Endodermal cell (in vitro differentiated cells): Measurements from ENCODE around the gene PADI3. TPM values are rescaled to one million over a fixed set of nuclear protein-coding genes. Genes with fewer than 3 reads are reported as not detected.

ENCODE experiments used
- DNase-seq: peaks from one replicate; pipeline ENCODE4 v3.0.0-alpha.2; 2017
- H3K27ac ChIP-seq: 2 replicates; pipeline ENCODE4 v1.5.1; 2013; ENCODE audit warnings: mild to moderate bottlenecking, low read depth, low read length, moderate library complexity
- H3K27me3 ChIP-seq: 2 replicates; pipeline ENCODE4 v1.6.1; 2013; ENCODE audit warnings: mild to moderate bottlenecking, low read length, moderate library complexity; ENCODE audit not compliant: insufficient read depth, control insufficient read depth, poor library complexity, severe bottlenecking
- H3K36me3 ChIP-seq: 2 replicates; pipeline ENCODE4 v1.7.0; 2013; ENCODE audit warnings: mild to moderate bottlenecking, low read length, moderate library complexity; ENCODE audit not compliant: control insufficient read depth, insufficient read depth
- H3K4me1 ChIP-seq: one replicate; pipeline ENCODE4 v1.7.0; 2013; ENCODE audit warnings: low read length; ENCODE audit not compliant: control insufficient read depth, insufficient read depth
- H3K4me3 ChIP-seq: 2 replicates; pipeline ENCODE4 v1.5.1; 2013; ENCODE audit warnings: mild to moderate bottlenecking, low read length, moderate library complexity
- H3K9ac ChIP-seq: 2 replicates; pipeline ENCODE4 v1.6.1; 2013; ENCODE audit warnings: mild to moderate bottlenecking, low read length, moderate library complexity; ENCODE audit not compliant: poor library complexity, severe bottlenecking; ENCODE audit errors: extremely low read depth
- H3K9me3 ChIP-seq: 2 replicates; pipeline ENCODE4 v1.6.1; 2013; ENCODE audit warnings: mild to moderate bottlenecking, low read length, moderate library complexity; ENCODE audit not compliant: control insufficient read depth
- H3K27ac Mint-ChIP-seq: 2 replicates; pipeline ENCODE4 v1.8.0; 2020; ENCODE audit warnings: mixed read lengths
- H3K27me3 Mint-ChIP-seq: 2 replicates; pipeline ENCODE4 v1.8.0; 2021; ENCODE audit warnings: mild to moderate bottlenecking, mixed read lengths; ENCODE audit not compliant: insufficient read depth
- H3K36me3 Mint-ChIP-seq: 2 replicates; pipeline ENCODE4 v1.8.0; 2020; ENCODE audit warnings: low read depth, mixed read lengths
- H3K4me1 Mint-ChIP-seq: 2 replicates; pipeline ENCODE4 v1.8.0; 2020; ENCODE audit warnings: mixed read lengths
- H3K4me3 Mint-ChIP-seq: 2 replicates; pipeline ENCODE4 v1.8.0; 2020; ENCODE audit warnings: mild to moderate bottlenecking, moderate library complexity, mixed read lengths
- H3K9me3 Mint-ChIP-seq: 2 replicates; pipeline ENCODE4 v1.8.0; 2020; ENCODE audit warnings: mild to moderate bottlenecking, mixed read lengths
- WGBS, 2 experiments: methylation state at CpG; one replicate each; pipeline versions ENCODE4 v1.1.5 to v1.1.7; 2013; ENCODE audit warnings: missing lambda C conversion rate in 2 of 2, mixed read lengths in 1 of 2; ENCODE audit not compliant: insufficient coverage in 1 of 2, insufficient read length in 1 of 2; 5-methylcytosine and 5-hydroxymethylcytosine counted together
- total RNA-seq, 2 donors: library from RNA; stranded (reverse); fragmentation: NEBNext Ultra II Directional in 1 of 2; extraction: Animal tissue kit (Norgen Biotek cat#: 25700) in 1 of 2; gene quantifications; 2 replicates in 1 of 2; 3 replicates in 1 of 2; pipeline ENCODE4 v1.2.1, GENCODE V29; 2021
- TF ChIP-seq, protein P1 (sequence below): fragments of 200-600 bp; sonication (generic); conservative IDR thresholded peaks from 2 replicates; pipeline ENCODE4 v1.5.0; 2021; ENCODE audit warnings: antibody characterized with exemption, mild to moderate bottlenecking

The PADI3 gene
- total RNA-seq, 2 donors from 2014 or later = 0.29 to 0.33 TPM

DNA sequence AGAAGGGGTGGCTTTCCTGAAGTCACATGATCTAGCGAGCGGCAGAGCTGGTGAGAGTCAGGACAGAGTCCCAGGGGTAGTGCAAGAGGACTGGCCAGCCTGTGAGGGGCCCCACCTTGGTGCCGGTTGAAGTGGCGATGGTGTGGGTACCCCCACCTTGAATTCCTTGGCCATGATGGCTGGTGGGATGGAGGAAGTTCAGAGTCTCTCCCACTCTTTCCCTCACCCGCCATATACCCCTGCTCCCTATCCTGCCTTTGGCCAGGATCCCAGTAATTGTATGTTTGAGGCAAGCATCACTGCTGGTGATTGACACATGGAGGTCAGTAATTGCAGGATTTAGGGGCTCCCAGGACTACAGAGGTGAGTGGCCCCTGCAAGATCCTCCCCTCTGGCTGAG lies 11.8 kb downstream of the PADI3 start:
- no peaks in the 10 kb centered on the region for H3K27me3 Mint-ChIP-seq
- 88% methylated on average over 5 of the region's 5 CpGs; no CpG with 5 or more reads in 1 of the 2 experiments for WGBS, 2 experiments
- H3K9me3 ChIP-seq = no peaks in the 10 kb centered on the region
- H3K4me3 Mint-ChIP-seq = no peak overlapping the region
- H3K36me3 Mint-ChIP-seq = no peaks in the 10 kb centered on the region
- no peak for DNase-seq
- TF ChIP-seq, protein P1, sequence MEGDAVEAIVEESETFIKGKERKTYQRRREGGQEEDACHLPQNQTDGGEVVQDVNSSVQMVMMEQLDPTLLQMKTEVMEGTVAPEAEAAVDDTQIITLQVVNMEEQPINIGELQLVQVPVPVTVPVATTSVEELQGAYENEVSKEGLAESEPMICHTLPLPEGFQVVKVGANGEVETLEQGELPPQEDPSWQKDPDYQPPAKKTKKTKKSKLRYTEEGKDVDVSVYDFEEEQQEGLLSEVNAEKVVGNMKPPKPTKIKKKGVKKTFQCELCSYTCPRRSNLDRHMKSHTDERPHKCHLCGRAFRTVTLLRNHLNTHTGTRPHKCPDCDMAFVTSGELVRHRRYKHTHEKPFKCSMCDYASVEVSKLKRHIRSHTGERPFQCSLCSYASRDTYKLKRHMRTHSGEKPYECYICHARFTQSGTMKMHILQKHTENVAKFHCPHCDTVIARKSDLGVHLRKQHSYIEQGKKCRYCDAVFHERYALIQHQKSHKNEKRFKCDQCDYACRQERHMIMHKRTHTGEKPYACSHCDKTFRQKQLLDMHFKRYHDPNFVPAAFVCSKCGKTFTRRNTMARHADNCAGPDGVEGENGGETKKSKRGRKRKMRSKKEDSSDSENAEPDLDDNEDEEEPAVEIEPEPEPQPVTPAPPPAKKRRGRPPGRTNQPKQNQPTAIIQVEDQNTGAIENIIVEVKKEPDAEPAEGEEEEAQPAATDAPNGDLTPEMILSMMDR = no peak
- H3K4me1 Mint-ChIP-seq = no peaks in the 10 kb centered on the region
- H3K9me3 Mint-ChIP-seq = peaks cover 10% of the 10 kb centered on the region
- no peak overlapping the region for H3K9ac ChIP-seq
- no peak overlapping the region for H3K27ac ChIP-seq
- no peak overlapping the region for H3K27ac Mint-ChIP-seq
- no peaks in the 10 kb centered on the region for H3K36me3 ChIP-seq
- no peak overlapping the region for H3K4me3 ChIP-seq
- H3K27me3 ChIP-seq = no peaks in the 10 kb centered on the region
- no peaks in the 10 kb centered on the region for H3K4me1 ChIP-seq

DNA sequence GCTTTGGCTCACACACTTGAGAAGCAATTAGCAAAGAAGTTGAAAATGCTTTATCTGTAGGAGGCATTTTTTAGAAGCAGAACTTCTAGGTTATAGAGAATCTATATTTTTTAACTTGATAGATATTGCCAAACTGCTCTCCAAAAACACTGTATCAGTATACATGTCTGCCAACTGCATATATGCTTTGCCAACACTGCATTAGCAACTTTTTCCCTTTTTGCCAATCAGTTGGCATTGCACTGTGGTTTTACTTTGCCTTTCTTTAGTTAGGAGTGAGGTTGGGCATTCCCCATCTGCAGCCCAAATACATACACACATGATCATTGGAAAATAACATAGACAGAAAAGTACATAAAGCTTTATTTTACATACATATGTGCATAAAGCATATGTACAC lies 15.0 kb downstream of the PADI3 start:
- no peak overlapping the region for H3K4me3 Mint-ChIP-seq
- no peak for DNase-seq
- no peak overlapping the region for H3K4me3 ChIP-seq
- H3K9me3 ChIP-seq = no peaks in the 10 kb centered on the region
- H3K27me3 ChIP-seq = no peaks in the 10 kb centered on the region
- H3K4me1 Mint-ChIP-seq = no peaks in the 10 kb centered on the region
- no peaks in the 10 kb centered on the region for H3K36me3 Mint-ChIP-seq
- H3K9me3 Mint-ChIP-seq = peaks cover 10% of the 10 kb centered on the region
- no peak overlapping the region for H3K9ac ChIP-seq
- H3K27ac Mint-ChIP-seq = no peak overlapping the region
- no peaks in the 10 kb centered on the region for H3K27me3 Mint-ChIP-seq
- H3K36me3 ChIP-seq = no peaks in the 10 kb centered on the region
- H3K27ac ChIP-seq = no peak overlapping the region
- no peaks in the 10 kb centered on the region for H3K4me1 ChIP-seq
- TF ChIP-seq, protein P1 = no peak

DNA sequence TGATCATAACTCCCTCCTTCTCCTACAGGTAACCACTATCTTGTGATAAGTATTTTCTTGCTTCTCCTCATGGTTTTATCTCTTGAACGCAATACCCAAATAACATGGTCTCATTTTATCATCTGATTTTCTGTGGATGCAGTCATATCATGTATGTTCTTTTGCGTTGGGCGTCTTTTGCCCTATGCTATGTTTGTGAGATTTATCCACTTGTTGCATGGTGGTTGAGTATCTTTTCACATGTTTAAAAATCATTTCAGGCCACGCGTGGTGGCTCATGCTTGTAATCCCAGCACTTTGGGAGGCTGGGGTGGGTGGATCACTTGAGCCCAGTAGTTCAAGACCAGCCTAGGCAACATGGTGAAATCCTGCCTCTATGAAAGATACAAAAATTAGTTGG lies 15.6 kb downstream of the PADI3 start:
- no peak overlapping the region for H3K9ac ChIP-seq
- H3K4me1 ChIP-seq = no peaks in the 10 kb centered on the region
- Mint-ChIP-seq H3K27ac (no peak overlapping the region), H3K9me3 (peaks cover 10% of the 10 kb centered on the region), H3K36me3 (no peaks in the 10 kb centered on the region), H3K27me3 (no peaks in the 10 kb centered on the region), H3K4me1 (no peaks in the 10 kb centered on the region), H3K4me3 (no peak overlapping the region)
- no peak overlapping the region for H3K27ac ChIP-seq
- H3K36me3 ChIP-seq = no peaks in the 10 kb centered on the region
- 67 to 83% methylated on average over 3 to 5 of the region's 5 CpGs for WGBS, 2 experiments
- TF ChIP-seq, protein P1 = no peak
- no peaks in the 10 kb centered on the region for H3K27me3 ChIP-seq
- DNase-seq = no peak
- H3K9me3 ChIP-seq = no peaks in the 10 kb centered on the region
- H3K4me3 ChIP-seq = no peak overlapping the region
